ENCODE results near the gene NOS1AP. TPM values are rescaled to one million over a fixed set of nuclear protein-coding genes. Genes with fewer than 3 reads are reported as not detected.
A peak's percentile ranks its signal among the peaks of the same experiment; 100 is the strongest.

The NOS1AP gene
- not detected for total RNA-seq

DNA sequence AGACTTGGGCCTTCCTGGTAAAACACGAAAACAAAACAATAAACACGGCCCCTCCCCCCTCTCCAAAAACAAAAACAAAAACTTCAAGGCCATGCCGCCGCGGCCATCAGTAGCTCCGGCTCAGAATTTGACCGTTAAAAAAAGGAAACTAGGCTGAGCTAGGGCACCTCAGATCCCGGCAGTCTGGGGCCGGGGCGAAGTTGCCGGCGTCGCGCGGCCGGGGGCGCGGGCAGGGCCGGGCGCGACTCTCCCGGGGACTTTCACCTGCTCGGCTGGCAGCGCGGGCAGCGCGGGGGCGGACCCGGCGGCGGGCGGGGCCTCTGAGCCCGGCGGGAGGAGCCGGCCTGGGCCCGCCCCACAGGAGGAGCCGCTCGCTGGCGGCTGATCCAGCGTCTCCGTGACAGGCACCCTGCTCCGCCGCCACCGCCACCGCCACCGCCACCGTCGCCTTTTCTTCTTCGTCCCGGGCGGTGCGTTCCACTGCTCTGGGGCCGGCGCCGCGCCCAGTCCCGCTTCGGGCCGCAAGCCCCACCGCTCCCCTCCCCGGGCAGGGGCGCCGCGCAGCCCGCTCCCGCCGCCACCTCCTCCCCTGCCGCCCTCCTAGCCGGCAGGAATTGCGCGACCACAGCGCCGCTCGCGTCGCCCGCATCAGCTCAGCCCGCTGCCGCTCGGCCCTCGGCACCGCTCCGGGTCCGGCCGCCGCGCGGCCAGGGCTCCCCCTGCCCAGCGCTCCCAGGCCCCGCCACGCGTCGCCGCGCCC lies at the start of gene NOS1AP:
TSS of gene NOS1AP (plus strand) at position 358 of the 760 bp plus-strand sequence. CDS start 487 bp downstream, outside the sequence.
- Mint-ChIP-seq H3K27ac (no peak within 1 kb of the TSS), H3K4me1 (peaks cover 2% of the 10 kb centered on the region), H3K36me3 (no peaks in the 10 kb centered on the region), H3K27me3 (peaks cover 76% of the 10 kb centered on the region), H3K9me3 (ENCODE audit: low read depth) (no peaks in the 10 kb centered on the region), H3K4me3 (peak within 1 kb of the TSS; percentile 70)
- DNase-seq = peak; percentile 83
- ATAC-seq = peak; percentile 100
- CTCF ChIA-PET = interaction anchor here (1.0 kb wide), 1 partner anchor 13 kb away, joined by 4 read pairs; no protein-coding TSS in a partner anchor

DNA sequence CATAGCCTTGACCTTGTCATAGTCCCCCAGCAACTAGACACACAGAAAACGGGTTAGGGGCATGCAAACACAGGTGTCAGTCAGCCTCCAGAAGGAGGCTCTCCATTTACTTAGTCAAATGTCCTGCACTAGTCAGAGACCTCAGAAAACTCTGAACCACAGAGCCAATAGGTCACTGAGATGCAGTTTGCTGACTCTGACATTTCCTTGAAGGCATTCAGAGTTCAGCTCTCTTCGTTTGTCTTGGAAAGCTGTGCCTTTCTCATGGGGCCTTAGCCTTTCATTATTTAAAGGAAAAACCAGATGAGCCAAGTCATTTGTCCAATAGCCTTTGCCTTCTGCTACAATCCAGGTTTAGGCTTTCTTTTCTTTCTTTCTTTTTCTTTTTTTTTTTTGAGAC lies 49.3 kb upstream of the NOS1AP start:
- H3K4me1 Mint-ChIP-seq = peaks cover 11% of the 10 kb centered on the region
- no peak overlapping the region for H3K4me3 Mint-ChIP-seq
- no peak for DNase-seq
- peaks cover 38% of the 10 kb centered on the region for H3K27me3 Mint-ChIP-seq
- no peak overlapping the region for H3K27ac Mint-ChIP-seq
- no peaks in the 10 kb centered on the region for H3K36me3 Mint-ChIP-seq
- CTCF ChIA-PET = interaction anchor here (2.5 kb wide), 1 partner anchor 17 kb away, joined by 7 read pairs; no protein-coding TSS in a partner anchor
- ATAC-seq = no peak
- no peaks in the 10 kb centered on the region for H3K9me3 Mint-ChIP-seq (ENCODE audit: low read depth)

DNA sequence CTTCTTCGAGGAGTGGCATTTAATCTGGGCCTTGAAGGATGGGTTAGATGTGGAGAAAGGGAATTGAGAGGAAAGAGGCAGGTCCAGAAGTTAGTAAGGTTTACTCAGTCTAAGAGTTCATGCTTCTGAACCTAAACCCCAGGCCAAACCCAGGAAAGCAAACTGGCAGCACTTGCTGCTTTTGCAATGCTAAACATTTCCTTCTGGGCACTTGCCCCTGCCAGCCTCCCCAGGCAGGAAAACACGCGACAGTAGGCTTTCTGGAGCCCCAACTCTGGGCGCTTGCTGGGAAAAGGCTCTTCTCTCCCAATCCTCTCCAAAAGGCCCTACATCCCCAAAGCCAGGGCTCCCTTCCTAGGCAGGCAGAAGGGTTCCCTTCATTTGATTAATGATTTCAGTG lies 48.4 kb upstream of the NOS1AP start:
- DNase-seq (no peak), ATAC-seq (no peak)
- CTCF ChIA-PET = no interaction called here
- peaks cover 11% of the 10 kb centered on the region for H3K4me1 Mint-ChIP-seq
- no peaks in the 10 kb centered on the region for H3K36me3 Mint-ChIP-seq
- no peaks in the 10 kb centered on the region for H3K9me3 Mint-ChIP-seq (ENCODE audit: low read depth)
- H3K4me3 Mint-ChIP-seq = no peak overlapping the region
- H3K27me3 Mint-ChIP-seq = peaks cover 45% of the 10 kb centered on the region
- no peak overlapping the region for H3K27ac Mint-ChIP-seq

DNA sequence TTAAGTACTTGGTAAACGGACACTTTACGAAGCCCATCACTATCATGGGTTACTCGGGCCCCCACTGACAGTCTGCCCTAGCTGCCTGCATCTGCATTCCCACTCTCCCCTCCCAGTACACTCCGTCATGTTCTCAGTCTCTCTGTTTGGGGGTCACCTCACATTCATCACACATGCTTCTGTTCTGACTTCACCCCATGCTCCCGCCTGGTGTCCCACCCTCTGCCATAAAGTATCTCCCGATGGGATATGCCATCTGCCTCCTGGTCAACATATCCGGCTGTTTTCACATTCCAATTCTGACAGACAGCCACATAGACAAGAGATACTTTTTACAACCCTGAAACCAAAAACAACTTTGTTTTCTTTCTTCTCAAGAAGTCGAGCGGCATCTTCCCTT lies 46.9 kb upstream of the NOS1AP start:
- no peak for ATAC-seq
- Mint-ChIP-seq H3K4me3 (peak overlapping the region; percentile 15), H3K27me3 (peaks cover 54% of the 10 kb centered on the region), H3K36me3 (no peaks in the 10 kb centered on the region), H3K4me1 (peaks cover 11% of the 10 kb centered on the region), H3K27ac (no peak overlapping the region), H3K9me3 (ENCODE audit: low read depth) (no peaks in the 10 kb centered on the region)
- CTCF ChIA-PET = interaction anchor here (0.7 to 3.5 kb wide), 2 partner anchors 41 to 230 kb away, joined by 3 to 17 read pairs; no protein-coding TSS in a partner anchor
- DNase-seq = no peak

DNA sequence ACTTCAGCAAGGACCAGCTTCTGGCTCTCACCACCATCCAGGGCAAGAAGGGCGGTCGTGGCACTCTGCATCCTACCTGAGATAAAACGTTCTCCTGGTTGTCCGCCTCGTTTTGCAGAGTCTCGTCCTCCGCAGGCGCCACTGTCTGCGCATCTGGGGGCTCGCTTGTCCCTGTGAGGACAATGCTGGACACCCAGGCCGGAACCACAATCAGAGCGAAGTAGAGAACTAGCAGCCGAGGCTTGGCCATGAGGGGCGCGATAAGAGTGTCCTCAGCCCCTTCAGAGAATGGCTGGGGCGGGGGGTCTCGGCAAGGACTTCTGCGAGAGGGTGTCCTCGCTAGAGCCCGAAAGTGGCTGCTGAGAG lies 46.3 kb upstream of the NOS1AP start:
- Mint-ChIP-seq H3K36me3 (no peaks in the 10 kb centered on the region), H3K4me3 (peak overlapping the region; percentile 73), H3K4me1 (peaks cover 11% of the 10 kb centered on the region), H3K27me3 (peaks cover 59% of the 10 kb centered on the region), H3K27ac (no peak overlapping the region), H3K9me3 (ENCODE audit: low read depth) (no peaks in the 10 kb centered on the region)
- no peak for DNase-seq
- no peak for ATAC-seq
- CTCF ChIA-PET = interaction anchor here (1.6 to 3.5 kb wide), 2 partner anchors 14 to 231 kb away, joined by 13 to 17 read pairs; no protein-coding TSS in a partner anchor

DNA sequence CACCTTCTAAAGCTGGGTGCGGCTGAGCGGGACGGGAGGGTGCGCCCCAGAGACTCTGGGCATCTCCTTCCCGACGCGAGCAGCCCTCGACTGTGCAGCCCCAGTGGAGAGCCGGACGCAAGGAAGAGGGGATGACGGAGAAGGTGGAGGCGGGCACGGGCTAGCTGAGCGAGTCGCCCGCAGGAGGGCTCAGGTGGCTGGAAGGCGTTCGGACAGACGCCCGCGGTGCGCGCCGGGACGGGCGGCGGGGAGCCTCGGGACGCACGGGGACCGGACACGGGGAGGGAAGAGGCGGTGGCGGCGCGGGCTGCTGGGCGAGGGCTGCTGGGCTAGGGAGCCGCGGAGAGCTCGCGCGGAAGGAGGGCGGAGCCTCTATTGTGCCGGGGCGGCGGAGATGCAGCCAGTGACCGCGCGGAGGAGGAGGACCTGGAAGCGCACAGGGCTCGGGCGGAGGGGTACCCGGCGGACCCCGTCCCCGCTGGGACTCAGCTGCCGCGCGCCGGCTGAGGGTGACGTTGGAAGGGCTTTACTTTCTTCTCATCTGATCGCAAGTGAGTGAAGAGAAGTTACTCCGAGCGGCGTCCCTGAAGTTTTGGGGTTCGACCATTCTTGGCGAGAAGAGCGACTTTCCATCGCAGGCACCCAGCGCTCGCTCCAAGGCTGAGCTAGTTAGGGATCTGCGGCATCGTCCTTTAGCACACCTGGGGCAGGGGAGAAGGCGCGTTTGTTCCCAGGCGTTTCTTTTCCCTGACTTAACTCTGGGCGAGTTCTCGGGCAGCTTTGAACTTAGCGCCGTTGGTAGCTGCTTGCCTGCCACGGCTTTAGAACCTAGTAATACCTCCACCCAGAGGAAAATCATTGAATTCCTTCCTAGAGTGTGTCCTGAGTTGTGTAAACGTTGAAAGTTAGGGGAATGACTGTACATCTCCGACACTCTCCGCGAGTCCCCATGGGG lies 45.7 kb upstream of the NOS1AP start, which contains the start of gene OLFML2B:
TSS of gene OLFML2B (minus strand) at position 323 of the 955 bp plus-strand sequence. CDS start 439 bp downstream, outside the sequence.
- CTCF ChIA-PET = interaction anchor here (0.6 to 3.5 kb wide), 6 partner anchors 13 to 261 kb away, joined by 3 to 17 read pairs (median 4); no protein-coding TSS in a partner anchor
- Mint-ChIP-seq H3K36me3 (no peaks in the 10 kb centered on the region), H3K4me1 (peaks cover 11% of the 10 kb centered on the region), H3K9me3 (ENCODE audit: low read depth) (no peaks in the 10 kb centered on the region), H3K4me3 (peak within 1 kb of the TSS; percentile 73), H3K27me3 (peaks cover 65% of the 10 kb centered on the region), H3K27ac (no peak within 1 kb of the TSS)
- peak; percentile 58 for DNase-seq
- peak; percentile 98 for ATAC-seq

DNA sequence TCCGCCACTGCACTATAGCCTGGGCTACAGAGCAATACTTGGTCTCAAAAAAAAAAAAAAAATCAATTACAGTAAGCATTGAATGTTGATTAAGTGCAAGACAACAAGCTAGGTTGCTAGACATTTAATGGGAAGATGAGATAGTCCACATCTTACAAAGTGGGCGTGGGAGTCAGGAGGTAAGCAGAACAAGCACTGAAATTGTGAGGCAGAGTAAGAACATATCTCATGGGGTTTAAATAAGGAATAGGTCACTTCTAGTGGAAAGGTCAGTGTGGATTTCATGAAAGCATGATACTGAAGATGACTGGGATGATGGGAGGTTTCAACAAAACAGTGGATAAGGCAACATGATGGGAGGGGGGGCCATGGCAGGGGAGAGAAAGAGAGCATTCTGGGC lies 44.0 kb upstream of the NOS1AP start:
- peaks cover 11% of the 10 kb centered on the region for H3K4me1 Mint-ChIP-seq
- H3K36me3 Mint-ChIP-seq = no peaks in the 10 kb centered on the region
- DNase-seq = no peak
- no peak overlapping the region for H3K4me3 Mint-ChIP-seq
- no peak overlapping the region for H3K27ac Mint-ChIP-seq
- CTCF ChIA-PET = interaction anchor here (1.1 to 3.5 kb wide), 2 partner anchors 25 to 233 kb away, joined by 4 to 17 read pairs; no protein-coding TSS in a partner anchor
- ATAC-seq = no peak
- no peaks in the 10 kb centered on the region for H3K9me3 Mint-ChIP-seq (ENCODE audit: low read depth)
- H3K27me3 Mint-ChIP-seq = peaks cover 71% of the 10 kb centered on the region

DNA sequence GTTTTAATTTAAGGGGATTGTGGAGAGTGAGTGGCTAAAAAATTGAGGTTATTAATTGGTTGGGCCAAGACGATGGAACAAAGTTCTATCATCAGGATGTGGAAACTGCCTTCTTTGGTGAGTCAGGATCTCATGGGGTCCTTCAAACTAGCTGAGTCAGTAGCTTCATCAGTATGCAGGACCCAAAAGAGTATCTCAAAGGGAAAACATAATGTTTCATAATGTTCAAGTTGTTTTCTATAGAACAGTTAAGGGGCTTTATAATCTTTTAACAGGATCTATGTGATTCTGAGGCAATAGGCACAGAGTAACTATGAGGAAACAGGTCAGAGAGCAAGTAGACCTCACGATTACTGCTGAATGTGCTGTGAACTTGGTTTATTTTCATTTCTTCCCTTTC lies 42.6 kb upstream of the NOS1AP start:
- H3K27me3 Mint-ChIP-seq = peaks cover 67% of the 10 kb centered on the region
- no peaks in the 10 kb centered on the region for H3K9me3 Mint-ChIP-seq (ENCODE audit: low read depth)
- CTCF ChIA-PET = no interaction called here
- peaks cover 11% of the 10 kb centered on the region for H3K4me1 Mint-ChIP-seq
- no peak overlapping the region for H3K4me3 Mint-ChIP-seq
- ATAC-seq (no peak), DNase-seq (no peak)
- H3K36me3 Mint-ChIP-seq = no peaks in the 10 kb centered on the region
- no peak overlapping the region for H3K27ac Mint-ChIP-seq

DNA sequence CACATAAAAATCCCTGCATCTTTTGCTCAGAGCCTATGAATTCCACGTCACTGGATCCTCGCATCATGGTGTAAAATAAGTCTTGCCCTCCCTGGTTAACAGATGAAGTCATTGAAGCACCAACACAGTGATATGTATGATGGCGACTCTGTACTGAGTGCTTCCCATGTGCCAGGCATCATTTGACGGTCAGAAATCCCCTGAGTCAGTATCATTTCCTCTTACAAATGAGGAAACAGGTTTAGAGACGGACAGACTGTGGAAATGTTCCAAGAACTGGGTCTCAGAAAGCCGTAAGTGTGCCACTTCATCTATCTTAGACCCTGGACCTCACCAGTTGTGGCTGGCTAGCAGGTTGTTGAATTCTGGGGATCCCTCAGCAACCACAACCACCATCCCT lies 40.8 kb upstream of the NOS1AP start:
- H3K9me3 Mint-ChIP-seq (ENCODE audit: low read depth) = no peaks in the 10 kb centered on the region
- no peak overlapping the region for H3K4me3 Mint-ChIP-seq
- DNase-seq (no peak), ATAC-seq (no peak)
- peaks cover 7% of the 10 kb centered on the region for H3K4me1 Mint-ChIP-seq
- H3K27ac Mint-ChIP-seq = no peak overlapping the region
- H3K27me3 Mint-ChIP-seq = peaks cover 69% of the 10 kb centered on the region
- CTCF ChIA-PET = no interaction called here
- no peaks in the 10 kb centered on the region for H3K36me3 Mint-ChIP-seq

DNA sequence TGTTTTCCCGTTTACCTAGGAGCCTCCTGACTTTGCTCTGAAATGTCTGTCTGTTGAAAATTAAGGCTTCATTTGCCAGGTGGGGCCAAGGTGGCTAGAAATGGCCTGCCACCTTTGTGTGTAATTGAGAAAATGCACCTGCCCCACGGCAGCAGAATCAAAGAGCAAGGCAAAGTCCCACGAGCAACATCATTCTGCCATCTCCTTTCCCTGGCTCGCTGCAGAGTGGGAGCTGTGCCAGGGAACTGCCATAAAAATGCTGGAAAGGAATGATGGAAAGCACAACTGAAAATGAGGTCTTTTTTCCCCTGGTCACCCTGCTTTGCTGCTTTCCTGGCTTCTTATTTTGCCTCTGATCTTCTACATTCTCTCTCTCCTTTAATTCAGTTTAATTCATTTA lies 40.3 kb upstream of the NOS1AP start:
- CTCF ChIA-PET = no interaction called here

DNA sequence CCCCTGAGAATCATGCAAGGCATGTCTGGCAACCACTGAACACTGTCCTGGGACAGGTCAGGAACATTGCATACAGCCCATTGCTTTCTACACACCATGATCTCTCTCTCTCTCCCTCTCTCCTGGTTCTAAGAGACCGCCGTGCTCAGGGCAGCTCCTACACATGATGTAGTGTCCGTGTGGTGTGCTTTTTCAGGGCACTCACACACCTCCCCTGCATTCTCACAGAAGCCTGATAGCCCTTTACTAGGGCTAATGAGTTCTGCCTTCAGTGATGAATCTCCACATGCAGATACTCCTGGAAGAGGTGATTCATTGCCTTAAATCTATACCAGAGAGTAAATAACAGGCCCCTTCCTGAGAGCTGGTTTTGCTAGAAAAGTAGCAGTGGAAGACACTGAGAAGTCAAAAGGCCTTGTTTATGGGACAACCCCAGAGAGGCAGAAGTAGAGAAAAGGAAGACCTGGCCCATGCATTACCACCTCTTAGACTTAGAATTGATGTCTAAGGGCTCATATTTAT lies 38.7 kb upstream of the NOS1AP start:
- peaks cover 64% of the 10 kb centered on the region for H3K27me3 Mint-ChIP-seq

More for the DNA sequence above, 40.3 kb upstream of the NOS1AP start:
- H3K27me3 Mint-ChIP-seq = peaks cover 71% of the 10 kb centered on the region
- H3K4me1 Mint-ChIP-seq = peaks cover 4% of the 10 kb centered on the region
- H3K4me3 Mint-ChIP-seq = no peak overlapping the region
- H3K9me3 Mint-ChIP-seq (ENCODE audit: low read depth) = no peaks in the 10 kb centered on the region
- H3K27ac Mint-ChIP-seq = no peak overlapping the region
- H3K36me3 Mint-ChIP-seq = no peaks in the 10 kb centered on the region
- no peak for DNase-seq
- no peak for ATAC-seq

DNA sequence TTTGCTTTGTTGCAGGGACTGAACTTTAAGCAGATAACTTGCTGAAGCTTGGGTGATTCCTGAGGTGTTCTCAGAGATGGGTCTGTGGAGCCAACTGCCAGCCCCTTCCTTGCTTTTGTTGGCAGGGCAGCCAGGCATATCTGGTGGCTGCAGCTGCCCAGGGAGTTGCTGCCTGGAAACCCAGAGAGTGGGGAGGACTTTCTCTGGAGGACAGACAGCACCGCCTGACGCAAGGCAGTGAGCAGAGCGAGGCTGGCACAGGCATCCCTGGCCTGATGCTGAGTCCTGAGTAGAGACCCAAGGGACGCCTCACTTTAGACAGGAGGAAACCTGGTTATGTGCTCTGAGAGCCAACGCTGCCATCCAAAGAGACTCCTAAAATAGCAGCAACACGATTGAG lies 36.1 kb upstream of the NOS1AP start:
- ATAC-seq (no peak), DNase-seq (no peak)
- peaks cover 56% of the 10 kb centered on the region for H3K27me3 Mint-ChIP-seq
- H3K4me3 Mint-ChIP-seq = no peak overlapping the region
- H3K36me3 Mint-ChIP-seq = no peaks in the 10 kb centered on the region
- CTCF ChIA-PET = interaction anchor here (3.2 kb wide), 1 partner anchor 241 kb away, joined by 20 read pairs; no protein-coding TSS in a partner anchor
- H3K9me3 Mint-ChIP-seq (ENCODE audit: low read depth) = no peaks in the 10 kb centered on the region
- no peak overlapping the region for H3K27ac Mint-ChIP-seq
- peaks cover 2% of the 10 kb centered on the region for H3K4me1 Mint-ChIP-seq

More for the DNA sequence above, 38.7 kb upstream of the NOS1AP start:
- no peak for DNase-seq
- Mint-ChIP-seq H3K36me3 (no peaks in the 10 kb centered on the region), H3K9me3 (ENCODE audit: low read depth) (no peaks in the 10 kb centered on the region), H3K4me1 (no peaks in the 10 kb centered on the region), H3K27ac (no peak overlapping the region), H3K4me3 (no peak overlapping the region)
- CTCF ChIA-PET = no interaction called here
- ATAC-seq = no peak

DNA sequence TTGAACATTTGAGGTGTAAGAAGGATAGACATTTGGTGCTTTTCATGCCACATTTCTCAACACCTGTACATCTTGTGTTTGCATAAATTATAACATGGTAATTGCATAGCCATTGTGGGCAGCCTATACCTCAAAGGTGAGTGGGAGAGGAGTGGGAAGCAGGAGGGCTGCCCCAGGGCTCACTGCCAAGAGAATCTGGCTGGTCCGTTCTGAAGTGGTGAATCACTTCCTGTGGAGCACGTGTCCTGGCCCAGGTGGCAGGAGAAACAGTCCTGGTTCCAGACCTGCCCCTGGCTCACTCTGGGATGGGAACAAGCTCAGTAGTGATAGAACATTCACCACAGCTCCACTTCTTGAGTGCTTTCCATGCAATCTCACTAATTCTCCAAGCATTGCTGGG lies 34.2 kb upstream of the NOS1AP start:
- no peak overlapping the region for H3K4me3 Mint-ChIP-seq

More for the DNA sequence above, 34.2 kb upstream of the NOS1AP start:
- CTCF ChIA-PET = interaction anchor here (3.2 kb wide), 1 partner anchor 242 kb away, joined by 20 read pairs; no protein-coding TSS in a partner anchor
- Mint-ChIP-seq H3K4me1 (peaks cover 2% of the 10 kb centered on the region), H3K9me3 (ENCODE audit: low read depth) (no peaks in the 10 kb centered on the region), H3K27ac (no peak overlapping the region), H3K36me3 (no peaks in the 10 kb centered on the region), H3K27me3 (peaks cover 56% of the 10 kb centered on the region)
- no peak for DNase-seq
- ATAC-seq = no peak

Measured in activated CD8-positive, alpha-beta memory T cell treated with anti-CD3 and anti-CD28 coated beads, Interleukin-2, amount 10 ng/mL, durations not matched to agents 7 days and 5 days (primary cell).